Fibroblast of skin of right biceps (primary cell): ENCODE measurements around the gene ASB4.
"Not testable (repeated sequence)": the region's sequence is repeated elsewhere in the genome, so short reads cannot be mapped to it uniquely, and the experiment has no call there.

Source experiments
- DNase-seq: peaks from one replicate; pipeline ENCODE4 v3.0.0-alpha.2; 2013

ASB4 gene

DNA sequence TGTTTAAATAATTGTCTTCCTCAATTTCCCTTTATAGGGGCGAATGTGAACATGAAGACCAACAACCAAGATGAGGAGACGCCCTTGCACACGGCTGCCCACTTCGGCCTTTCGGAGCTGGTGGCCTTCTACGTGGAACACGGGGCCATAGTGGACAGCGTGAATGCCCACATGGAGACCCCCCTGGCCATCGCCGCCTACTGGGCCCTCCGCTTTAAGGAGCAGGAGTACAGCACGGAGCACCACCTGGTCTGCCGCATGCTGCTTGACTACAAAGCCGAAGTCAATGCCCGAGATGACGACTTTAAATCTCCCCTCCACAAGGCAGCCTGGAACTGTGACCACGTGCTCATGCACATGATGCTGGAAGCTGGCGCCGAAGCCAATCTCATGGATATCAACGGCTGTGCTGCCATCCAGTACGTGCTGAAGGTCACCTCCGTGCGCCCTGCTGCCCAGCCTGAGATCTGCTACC is 42.1 kb downstream of the ASB4 start:
- no peak for DNase-seq

DNA sequence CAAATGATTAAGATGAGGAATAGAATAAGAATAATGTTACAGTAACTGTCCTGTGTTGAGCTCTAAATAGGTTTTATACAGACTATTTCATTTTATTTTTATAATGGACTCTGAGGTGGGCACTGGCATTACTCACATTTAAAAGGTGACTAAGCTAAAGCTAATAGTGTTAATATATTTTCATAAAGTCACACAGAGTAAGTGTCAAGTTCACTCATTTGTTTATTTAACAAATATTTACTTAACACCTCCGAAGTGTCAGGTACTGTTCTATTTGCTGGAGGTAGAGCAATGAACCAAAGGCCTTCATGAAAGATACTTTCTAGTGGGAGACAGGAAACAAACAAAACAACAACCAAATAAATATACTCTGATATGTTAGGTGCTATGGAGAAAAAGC is 44.0 kb downstream of the ASB4 start:
- no peak for DNase-seq

- no peak for DNase-seq
These were observed 45.1 kb downstream of the ASB4 start for GRCh38 chr7:95530881-95531280.

DNA sequence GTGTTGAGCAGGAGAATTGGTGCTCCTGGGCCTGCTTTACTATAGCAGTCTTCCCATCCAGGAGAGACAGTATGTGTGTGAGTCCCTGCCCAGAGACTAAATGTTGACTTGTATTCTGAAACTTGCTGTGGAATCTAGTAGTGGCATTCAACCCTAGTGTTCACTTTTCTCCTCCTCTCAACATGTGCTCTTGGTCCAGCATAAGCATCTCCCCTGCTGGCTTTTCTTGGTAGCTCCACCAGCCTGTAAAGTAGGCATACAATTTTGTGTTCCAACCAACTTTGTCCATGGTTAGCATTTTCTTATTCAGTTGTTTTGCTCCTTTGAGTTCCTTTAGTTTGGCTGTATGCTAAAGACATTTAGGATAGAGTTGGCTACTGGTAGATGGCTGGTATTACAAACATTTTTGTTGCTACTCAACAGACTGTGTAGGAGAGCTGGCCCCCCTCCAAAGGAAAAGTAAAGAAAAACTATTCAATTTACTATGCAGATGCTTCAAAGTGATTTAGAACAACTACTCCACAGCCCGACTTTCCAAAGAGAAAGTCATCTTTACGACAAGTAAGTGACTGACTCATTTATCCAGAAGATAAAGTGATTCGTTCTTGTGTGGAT is 46.0 kb downstream of the ASB4 start:
- DNase-seq, result no peak

DNA sequence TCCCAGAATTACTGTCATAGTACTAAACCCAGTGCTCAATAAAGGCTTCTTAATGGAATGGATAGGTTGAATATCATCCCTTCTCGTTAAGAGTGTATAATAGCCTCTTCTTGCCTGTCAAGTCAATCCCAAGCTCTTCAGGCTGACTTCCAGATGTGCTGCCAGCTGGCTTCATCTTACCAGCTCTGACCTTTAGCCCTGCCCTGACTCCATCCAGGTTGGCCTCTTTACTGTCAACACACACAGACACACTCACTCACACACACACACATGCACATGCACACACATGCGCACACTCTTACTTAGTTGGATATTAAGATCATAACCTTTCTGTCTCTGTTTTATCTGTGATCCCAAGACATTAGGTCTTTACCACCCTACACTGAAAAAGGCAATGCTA is 49.1 kb downstream of the ASB4 start:
- DNase-seq, result no peak

DNA sequence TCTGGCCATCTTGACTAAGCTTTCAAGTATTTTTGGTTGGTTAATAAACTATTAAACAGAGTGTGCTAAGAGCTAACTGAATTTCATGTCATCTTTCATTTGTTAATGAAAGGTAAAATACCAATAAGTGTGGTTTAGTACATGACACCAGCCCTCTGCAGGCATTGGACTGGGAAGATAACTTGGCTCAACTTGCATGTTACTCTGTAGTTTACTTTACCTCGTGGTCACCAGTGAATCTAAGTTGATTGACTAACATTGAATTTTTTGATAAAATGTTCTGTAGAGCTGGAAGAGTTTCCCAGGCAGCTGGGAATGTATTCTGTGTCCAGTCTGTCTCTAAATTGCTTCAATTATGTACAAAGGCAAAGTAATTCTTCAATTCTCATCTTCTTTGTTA is 49.9 kb downstream of the ASB4 start:
- no peak for DNase-seq

DNA sequence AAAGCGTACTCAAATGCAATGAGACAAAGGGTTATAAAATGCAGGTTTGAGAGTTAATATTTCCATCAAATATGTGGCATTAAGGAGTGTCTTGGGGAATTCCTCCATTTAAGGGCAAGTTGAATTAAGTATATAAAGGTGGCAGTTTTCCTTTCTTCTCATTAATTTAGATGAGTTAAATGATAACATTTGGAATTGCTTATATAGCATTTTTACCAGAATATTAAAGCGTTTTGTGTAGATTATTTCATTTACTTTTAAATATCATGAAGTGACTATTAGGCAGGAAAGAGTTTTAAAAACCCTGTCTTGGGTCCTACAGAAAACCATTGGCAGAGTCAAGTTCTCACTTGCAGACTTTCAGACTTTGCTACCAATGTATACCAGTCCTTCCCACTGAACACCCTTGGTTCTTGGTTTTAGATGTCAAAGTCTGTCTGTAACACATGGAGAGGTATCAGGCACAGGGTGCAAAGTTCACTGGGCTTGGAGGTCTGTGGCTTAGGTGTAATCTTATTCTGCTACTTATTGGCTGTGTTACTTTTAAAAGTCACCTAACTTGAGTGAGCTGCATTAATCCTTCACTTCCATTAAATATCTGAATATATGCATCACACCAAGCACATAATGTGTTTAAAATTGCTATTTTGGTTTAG is 51.0 kb downstream of the ASB4 start:
- no peak for DNase-seq

- DNase-seq, result no peak
These were observed 51.7 kb downstream of the ASB4 start for GRCh38 chr7:95537468-95537867.

- no peak for DNase-seq
These were observed 53.7 kb downstream of the ASB4 start for GRCh38 chr7:95539426-95539825.

- no peak for DNase-seq
These were observed 54.6 kb downstream of the ASB4 start for GRCh38 chr7:95540366-95540765.

GRCh38 chr7:95543312-95543711 is 57.6 kb downstream of the ASB4 start:
- DNase-seq, result no peak

GRCh38 chr7:95544171-95544570 is 58.4 kb downstream of the ASB4 start:
- no peak for DNase-seq

- peak; percentile 50 for DNase-seq
These were observed 59.4 kb downstream of the ASB4 start for GRCh38 chr7:95545007-95545615.

GRCh38 chr7:95545673-95546072 is 59.9 kb downstream of the ASB4 start:
- DNase-seq, result no peak

GRCh38 chr7:95546647-95547046 is 60.9 kb downstream of the ASB4 start:
- no peak for DNase-seq

DNA sequence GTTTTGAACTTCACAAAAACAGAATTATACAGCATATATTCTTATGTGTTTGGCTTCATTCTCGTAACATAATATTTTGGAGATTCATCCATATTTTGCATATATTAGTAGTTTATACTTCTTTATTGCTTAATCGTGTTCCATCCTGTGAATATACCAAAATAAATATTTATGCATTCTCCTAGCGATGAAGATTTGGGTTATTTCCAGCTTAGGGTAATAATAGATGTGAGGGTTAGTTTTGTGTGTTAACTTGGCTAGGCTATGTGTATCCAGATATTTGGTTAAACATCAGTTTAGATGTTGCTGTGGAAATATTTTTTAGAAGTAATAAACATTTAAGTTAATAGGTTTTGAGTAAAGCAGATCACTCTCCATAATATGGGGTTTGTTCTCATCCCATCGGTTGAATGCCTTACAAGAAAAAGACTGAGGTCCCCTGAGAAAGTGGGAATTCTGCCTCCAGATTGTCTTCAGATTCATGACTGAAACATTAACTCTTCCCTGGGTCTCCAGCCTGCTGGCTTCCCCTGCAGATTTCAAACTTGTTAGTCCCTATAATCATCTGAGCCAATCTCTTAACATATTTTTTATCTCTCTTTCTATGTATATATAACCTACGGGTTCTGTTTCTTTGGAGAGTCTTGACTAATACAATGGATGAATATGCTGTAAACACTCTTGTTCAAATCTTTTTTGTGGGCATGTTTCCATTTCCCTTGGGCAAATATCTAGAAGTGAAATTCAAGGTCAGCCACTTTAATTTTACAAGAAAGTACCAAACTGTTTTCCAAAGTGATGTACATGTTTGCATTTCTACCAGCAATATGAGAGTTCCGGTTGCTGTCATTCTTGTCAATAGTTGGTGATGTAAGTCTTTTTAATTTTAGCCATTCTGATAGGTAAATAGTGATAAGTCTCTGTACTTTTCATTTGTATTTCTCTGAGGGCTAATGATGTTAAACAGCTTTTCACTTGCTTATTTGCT is 61.9 kb downstream of the ASB4 start:
- no peak for DNase-seq

DNA sequence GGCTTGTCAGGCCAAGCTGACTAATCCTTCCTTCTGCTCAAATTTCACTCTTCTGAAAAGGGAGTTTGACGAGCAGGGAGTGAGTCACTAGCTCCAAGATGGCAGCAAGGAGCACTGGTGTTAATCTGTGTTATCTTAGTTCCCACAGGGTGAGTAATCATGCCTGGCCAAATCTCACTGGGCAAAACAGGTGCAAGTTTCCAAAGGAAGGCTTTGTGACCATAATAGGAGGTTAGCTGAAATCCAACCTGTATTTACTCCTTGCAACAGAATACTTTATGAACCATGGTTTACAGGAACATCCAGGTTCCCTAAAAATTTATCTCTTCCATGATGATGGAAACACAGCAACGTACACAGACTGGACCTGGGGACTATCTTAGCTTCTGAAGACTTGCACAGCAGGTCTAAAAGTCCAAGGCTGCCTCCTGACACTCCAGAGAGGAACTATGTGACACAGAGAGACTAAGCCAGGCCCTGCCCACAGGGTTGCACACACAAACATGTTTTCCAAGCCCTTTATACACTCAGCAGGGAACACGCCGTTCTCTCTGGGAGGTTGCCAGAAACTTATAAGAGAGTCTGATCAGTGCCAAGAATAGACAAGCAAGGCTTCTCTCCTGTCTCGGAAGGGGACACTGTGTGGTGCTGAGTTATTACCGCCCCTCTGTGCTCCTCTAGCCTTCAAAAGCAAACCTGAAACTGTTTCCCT is 64.2 kb downstream of the ASB4 start:
- peak; percentile 57 for DNase-seq

DNA sequence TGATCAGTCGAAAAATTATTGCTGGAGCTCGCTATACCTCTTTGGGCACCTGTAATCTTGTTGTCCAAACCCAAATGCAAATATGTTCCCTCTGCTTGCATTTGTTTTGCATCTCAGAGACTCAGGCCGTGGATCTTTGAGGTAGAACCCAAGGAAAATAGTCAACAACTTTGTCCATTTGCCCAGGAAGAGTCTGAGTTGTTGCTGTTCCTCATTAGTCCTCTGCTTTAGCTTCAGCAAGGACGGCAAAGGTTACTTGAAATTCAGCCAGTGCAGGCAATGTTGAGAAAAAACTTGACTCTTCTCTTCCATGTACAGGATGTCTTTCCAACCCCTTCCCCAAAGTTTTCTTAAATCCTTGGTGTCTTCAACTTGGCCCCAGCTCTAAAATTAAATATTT is 64.8 kb downstream of the ASB4 start:
- no peak for DNase-seq

- not testable (repeated sequence) for DNase-seq
These were observed 66.5 kb downstream of the ASB4 start for GRCh38 chr7:95552010-95552926.

DNA sequence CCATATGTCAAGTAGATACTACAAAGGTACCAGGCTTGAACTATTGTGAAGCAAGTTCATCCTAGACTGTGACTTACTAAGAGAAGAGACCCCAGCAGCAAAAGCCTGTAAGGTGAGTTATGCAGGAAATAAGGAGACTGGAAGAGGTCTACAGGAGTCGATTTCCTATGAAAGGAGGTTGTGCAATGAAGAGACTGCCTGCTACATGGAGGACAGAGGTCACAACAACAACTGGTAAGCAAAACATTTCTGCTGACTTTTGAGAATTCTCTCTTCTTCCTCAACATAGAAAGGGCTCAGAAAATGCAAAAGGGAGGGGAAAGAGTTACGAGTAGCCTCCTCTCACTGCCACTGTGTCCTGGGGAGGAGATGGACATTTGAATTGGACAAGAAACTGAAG is 68.2 kb downstream of the ASB4 start:
- DNase-seq, result no peak

- no peak for DNase-seq
These were observed 71.0 kb downstream of the ASB4 start for GRCh38 chr7:95556777-95557176.
